Mucosa of stomach (tissue), 1 donor: ENCODE measurements around the gene SPRYD3.

Source experiments
- H3K27me3 ChIP-seq: one replicate; pipeline ENCODE4 v1.7.0; 2013; ENCODE audit warnings: mild to moderate bottlenecking, low read length; ENCODE audit not compliant: control insufficient read depth, insufficient read depth
- H3K36me3 ChIP-seq: one replicate; pipeline ENCODE4 v1.7.0; 2013; ENCODE audit warnings: low read length; ENCODE audit not compliant: control insufficient read depth, insufficient read depth
- H3K4me1 ChIP-seq: one replicate; pipeline ENCODE4 v1.7.0; 2013; ENCODE audit warnings: mild to moderate bottlenecking, low read length; ENCODE audit not compliant: control insufficient read depth, insufficient read depth
- H3K4me3 ChIP-seq: one replicate; pipeline ENCODE4 v1.7.0; 2013; ENCODE audit warnings: low read length
- H3K9ac ChIP-seq: one replicate; pipeline ENCODE4 v1.7.0; 2013; ENCODE audit warnings: mild to moderate bottlenecking, low read length, moderate library complexity
- H3K9me3 ChIP-seq: one replicate; pipeline ENCODE4 v1.7.0; 2013; ENCODE audit warnings: mild to moderate bottlenecking, low read length, moderate library complexity; ENCODE audit not compliant: control insufficient read depth
- donor health status: Pancreatic carcinoma.

Gene SPRYD3

GRCh38 chr12:53062977-53063707 is 16.0 kb downstream of the SPRYD3 start:
- no peak overlapping the region for H3K4me3 ChIP-seq

GRCh38 chr12:53062011-53062961 is 16.9 kb downstream of the SPRYD3 start:
- H3K9me3 ChIP-seq = no peaks in the 10 kb centered on the region
- peaks cover 40% of the 10 kb centered on the region for H3K4me1 ChIP-seq
- peaks cover 7% of the 10 kb centered on the region for H3K27me3 ChIP-seq
- H3K9ac ChIP-seq = peak overlapping the region; percentile 4
- H3K4me3 ChIP-seq = no peak overlapping the region
- peaks cover 27% of the 10 kb centered on the region for H3K36me3 ChIP-seq

More at GRCh38 chr12:53062977-53063707, 16.0 kb downstream of the SPRYD3 start:
- no peaks in the 10 kb centered on the region for H3K9me3 ChIP-seq
- peaks cover 7% of the 10 kb centered on the region for H3K27me3 ChIP-seq
- no peak overlapping the region for H3K9ac ChIP-seq
- peaks cover 32% of the 10 kb centered on the region for H3K36me3 ChIP-seq
- peaks cover 40% of the 10 kb centered on the region for H3K4me1 ChIP-seq

GRCh38 chr12:53061404-53062010 is 17.7 kb downstream of the SPRYD3 start:
- Histone ChIP-seq H3K36me3 (peaks cover 26% of the 10 kb centered on the region), H3K27me3 (peaks cover 7% of the 10 kb centered on the region), H3K9ac (no peak overlapping the region), H3K4me1 (peaks cover 40% of the 10 kb centered on the region), H3K9me3 (no peaks in the 10 kb centered on the region), H3K4me3 (no peak overlapping the region)

GRCh38 chr12:53060721-53061276 is 18.4 kb downstream of the SPRYD3 start:
- Histone ChIP-seq H3K4me3 (no peak overlapping the region), H3K27me3 (peaks cover 7% of the 10 kb centered on the region), H3K36me3 (peaks cover 19% of the 10 kb centered on the region), H3K9me3 (no peaks in the 10 kb centered on the region), H3K4me1 (peaks cover 34% of the 10 kb centered on the region), H3K9ac (no peak overlapping the region)

DNA sequence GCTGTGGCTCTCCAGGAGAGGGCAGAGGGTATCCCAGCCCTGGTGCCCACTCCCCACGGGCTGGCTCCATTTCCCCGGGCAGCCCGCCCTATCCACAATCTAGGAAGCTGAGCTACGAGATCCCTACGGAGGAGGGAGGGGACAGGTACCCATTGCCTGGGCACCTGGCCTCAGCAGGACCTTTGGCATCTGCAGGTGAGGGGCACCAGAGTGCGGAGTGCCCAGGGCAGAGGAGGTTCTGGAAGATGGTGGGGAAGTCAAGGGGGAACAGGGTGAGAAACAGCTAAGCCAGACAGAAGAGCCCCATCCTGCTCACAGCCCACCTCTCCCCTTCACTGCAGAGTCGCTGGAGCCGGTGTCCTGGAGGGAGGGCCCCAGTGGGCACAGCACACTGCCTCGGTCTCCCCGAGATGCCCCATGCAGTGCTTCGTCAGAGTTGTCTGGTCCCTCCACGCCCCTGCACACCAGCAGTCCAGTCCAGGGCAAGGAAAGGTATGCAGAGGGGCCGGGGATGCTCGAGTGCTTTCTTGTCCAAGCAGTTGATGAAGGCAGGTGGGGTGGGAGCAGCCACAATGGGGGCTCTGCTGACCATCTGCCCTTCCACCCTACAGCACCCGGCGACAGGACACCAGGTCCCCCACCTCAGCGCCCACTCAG is 19.0 kb downstream of the SPRYD3 start:
- peaks cover 7% of the 10 kb centered on the region for H3K27me3 ChIP-seq
- H3K9ac ChIP-seq = no peak overlapping the region
- peaks cover 30% of the 10 kb centered on the region for H3K4me1 ChIP-seq
- H3K36me3 ChIP-seq = peaks cover 13% of the 10 kb centered on the region
- H3K4me3 ChIP-seq = no peak overlapping the region
- no peaks in the 10 kb centered on the region for H3K9me3 ChIP-seq

GRCh38 chr12:53059434-53060063 is 19.6 kb downstream of the SPRYD3 start:
- peaks cover 7% of the 10 kb centered on the region for H3K27me3 ChIP-seq
- H3K9me3 ChIP-seq = no peaks in the 10 kb centered on the region
- H3K9ac ChIP-seq = no peak overlapping the region
- H3K36me3 ChIP-seq = peaks cover 7% of the 10 kb centered on the region
- H3K4me1 ChIP-seq = peaks cover 30% of the 10 kb centered on the region
- H3K4me3 ChIP-seq = no peak overlapping the region

DNA sequence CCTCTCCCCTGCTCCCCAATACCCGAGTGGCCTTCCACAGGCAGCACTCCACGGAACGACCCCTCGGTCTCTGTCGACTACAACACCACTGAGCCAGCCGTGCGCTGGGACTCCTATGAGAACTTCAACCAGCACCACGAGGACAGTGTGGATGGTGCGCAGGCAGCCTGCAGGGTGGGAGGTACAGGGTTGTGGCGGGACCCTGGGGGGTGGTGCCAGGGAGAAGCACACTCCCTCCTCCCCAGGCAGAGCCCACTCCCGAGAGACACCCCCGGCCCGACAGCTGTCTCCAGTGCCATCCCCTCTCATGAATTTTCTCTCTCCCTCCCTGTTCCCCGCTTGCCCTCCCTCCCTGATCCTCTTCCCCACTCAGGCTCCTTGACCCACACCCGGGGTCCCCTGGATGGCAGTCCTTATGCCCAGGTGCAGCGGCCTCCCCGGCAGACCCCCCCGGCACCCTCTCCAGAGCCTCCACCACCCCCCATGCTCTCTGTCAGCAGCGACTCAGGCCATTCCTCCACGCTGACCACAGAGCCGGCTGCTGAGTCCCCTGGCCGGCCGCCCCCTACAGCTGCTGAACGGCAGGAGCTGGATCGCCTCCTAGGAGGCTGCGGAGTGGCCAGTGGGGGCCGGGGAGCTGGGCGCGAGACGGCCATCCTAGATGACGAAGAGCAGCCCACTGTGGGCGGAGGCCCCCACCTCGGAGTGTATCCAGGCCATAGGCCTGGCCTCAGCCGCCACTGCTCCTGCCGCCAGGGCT is 20.3 kb downstream of the SPRYD3 start:
- no peaks in the 10 kb centered on the region for H3K9me3 ChIP-seq
- no peak overlapping the region for H3K9ac ChIP-seq
- H3K4me1 ChIP-seq = peaks cover 31% of the 10 kb centered on the region
- peaks cover 7% of the 10 kb centered on the region for H3K27me3 ChIP-seq
- H3K4me3 ChIP-seq = no peak overlapping the region
- peaks cover 5% of the 10 kb centered on the region for H3K36me3 ChIP-seq

DNA sequence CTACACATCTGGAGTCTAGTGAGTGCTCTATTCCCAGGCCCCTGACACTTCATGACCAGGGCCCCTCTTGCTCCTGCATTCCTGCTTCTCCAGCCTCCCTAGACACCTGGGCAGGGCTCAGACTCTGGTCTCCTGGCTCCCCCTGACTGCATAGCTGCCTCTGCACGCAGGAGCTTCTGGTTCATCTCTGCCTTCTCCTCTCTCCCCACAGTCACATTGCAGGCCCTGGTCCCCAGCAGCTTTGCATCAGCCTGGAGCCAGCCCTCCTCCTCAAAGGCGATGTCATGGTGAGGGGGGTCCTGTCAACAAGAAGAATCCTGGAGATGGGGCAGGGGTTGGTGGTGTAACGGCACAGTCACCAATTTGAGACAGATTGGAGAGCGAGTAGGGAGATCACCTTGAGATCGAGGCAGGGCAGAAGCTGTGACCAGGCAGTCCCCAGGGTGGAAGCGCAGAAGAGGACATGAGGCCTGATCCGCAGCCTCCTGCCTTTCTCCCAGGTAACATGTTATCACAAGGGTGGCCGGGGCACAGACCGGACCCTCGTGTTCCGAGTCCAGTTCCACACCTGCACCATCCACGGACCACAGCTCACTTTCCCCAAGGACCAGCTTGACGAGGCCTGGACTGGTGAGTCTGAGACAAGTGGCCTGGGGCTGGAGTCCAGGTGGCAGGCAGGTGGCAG is 21.2 kb downstream of the SPRYD3 start:
- Histone ChIP-seq H3K4me3 (no peak overlapping the region), H3K9me3 (no peaks in the 10 kb centered on the region), H3K9ac (no peak overlapping the region), H3K36me3 (no peaks in the 10 kb centered on the region), H3K4me1 (peaks cover 38% of the 10 kb centered on the region), H3K27me3 (peaks cover 7% of the 10 kb centered on the region)

DNA sequence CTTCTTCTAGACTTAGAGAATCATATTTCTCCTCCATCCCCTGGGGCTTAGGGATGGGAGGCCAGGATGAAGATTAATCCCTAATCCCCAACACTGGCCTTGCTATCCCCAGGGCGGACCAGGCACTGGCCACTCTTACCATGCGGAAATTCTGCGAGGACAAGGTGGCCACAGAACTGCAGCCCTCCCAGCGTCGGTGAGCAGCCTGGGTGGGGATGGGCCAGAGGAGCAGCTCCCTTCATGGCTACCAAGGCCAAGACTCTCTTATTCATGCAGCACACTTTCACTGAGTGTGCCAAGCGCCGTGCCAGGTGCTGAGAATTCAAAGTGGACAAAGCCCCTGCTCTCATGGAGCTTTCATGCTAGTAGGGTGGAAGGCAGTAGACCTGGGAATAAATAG is 22.3 kb downstream of the SPRYD3 start:
- Histone ChIP-seq H3K9me3 (no peaks in the 10 kb centered on the region), H3K9ac (no peak overlapping the region), H3K4me1 (peaks cover 37% of the 10 kb centered on the region), H3K27me3 (peaks cover 7% of the 10 kb centered on the region), H3K36me3 (no peaks in the 10 kb centered on the region), H3K4me3 (no peak overlapping the region)

DNA sequence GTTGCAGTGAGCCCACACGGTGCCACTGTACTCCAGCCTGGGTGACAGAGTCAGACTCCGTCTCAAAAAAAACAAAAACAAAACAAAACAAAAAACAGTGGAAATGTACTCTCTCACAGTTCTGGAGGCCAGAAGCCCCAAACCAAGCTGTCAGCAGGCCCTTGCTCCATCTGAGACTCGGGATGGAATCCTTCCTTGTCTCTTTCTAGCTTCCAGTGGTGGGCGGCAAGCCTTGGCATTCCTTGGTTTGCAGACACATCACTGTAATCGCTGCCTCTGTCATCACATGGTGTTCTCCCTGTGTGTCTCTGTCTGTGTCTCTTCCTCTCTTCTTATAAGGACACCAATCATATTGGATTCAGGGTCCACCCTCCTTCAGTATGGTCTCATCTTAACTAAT is 22.9 kb downstream of the SPRYD3 start:
- no peak overlapping the region for H3K4me3 ChIP-seq
- H3K4me1 ChIP-seq = peaks cover 37% of the 10 kb centered on the region
- H3K27me3 ChIP-seq = peaks cover 7% of the 10 kb centered on the region
- no peak overlapping the region for H3K9ac ChIP-seq
- H3K36me3 ChIP-seq = no peaks in the 10 kb centered on the region
- no peaks in the 10 kb centered on the region for H3K9me3 ChIP-seq
